Neural cell (in vitro differentiated cells): Measurements from ENCODE around the gene ROBO1.

Source experiments
- EP300 ChIP-seq: fragments of 450-650 bp; conservative IDR thresholded peaks from 2 replicates; pipeline ENCODE4 v1.6.1; 2014; ENCODE audit warnings: antibody characterized with exemption, mild to moderate bottlenecking, moderate library complexity; ENCODE audit not compliant: poor library complexity, severe bottlenecking
- EZH2 ChIP-seq: fragments of 200-600, 300-800 bp; shearing (Covaris generic), sonication (generic); IDR thresholded peaks from 2 replicates; pipeline ENCODE4 v1.6.1; 2014; ENCODE audit warnings: antibody characterized with exemption, low read length, borderline replicate concordance, mild to moderate bottlenecking; ENCODE audit not compliant: insufficient read depth, poor library complexity, severe bottlenecking
- MXI1 ChIP-seq: fragments of 450-650 bp; conservative IDR thresholded peaks from 2 replicates; pipeline ENCODE4 v1.6.1; 2014; ENCODE audit warnings: antibody characterized with exemption, mild to moderate bottlenecking; ENCODE audit not compliant: poor library complexity, severe bottlenecking
- POLR2AphosphoS5 ChIP-seq: IDR thresholded peaks from 2 replicates; pipeline ENCODE4 v1.6.1; 2012
- RAD21 ChIP-seq: fragments of 450-650 bp; conservative IDR thresholded peaks from 2 replicates; pipeline ENCODE4 v1.6.1; 2014; ENCODE audit warnings: antibody characterized with exemption, mild to moderate bottlenecking, moderate library complexity
- SMC3 ChIP-seq: fragments of 450-650 bp; conservative IDR thresholded peaks from 2 replicates; pipeline ENCODE4 v1.6.1; 2014; ENCODE audit warnings: antibody characterized with exemption, mild to moderate bottlenecking, moderate library complexity; ENCODE audit not compliant: poor library complexity
- TAF1 ChIP-seq: IDR thresholded peaks from 2 replicates; pipeline ENCODE4 v1.6.1; 2012; ENCODE audit warnings: low read depth
- TF ChIP-seq, protein P1 (sequence below): fragments of 450-650 bp; IDR thresholded peaks from 2 replicates; pipeline ENCODE4 v1.5.1; 2014; ENCODE audit warnings: antibody characterized with exemption, mild to moderate bottlenecking, moderate library complexity; ENCODE audit not compliant: poor library complexity, severe bottlenecking
- TF ChIP-seq, protein P2 (sequence below): IDR thresholded peaks from 2 replicates; pipeline ENCODE4 v1.6.1; 2012; ENCODE audit warnings: borderline replicate concordance

- TF ChIP-seq EZH2 (no peak), TAF1 (no peak), EP300 (no peak), POLR2AphosphoS5 (no peak), RAD21 (no peak), MXI1 (no peak), SMC3 (no peak)
- TF ChIP-seq, protein P1, sequence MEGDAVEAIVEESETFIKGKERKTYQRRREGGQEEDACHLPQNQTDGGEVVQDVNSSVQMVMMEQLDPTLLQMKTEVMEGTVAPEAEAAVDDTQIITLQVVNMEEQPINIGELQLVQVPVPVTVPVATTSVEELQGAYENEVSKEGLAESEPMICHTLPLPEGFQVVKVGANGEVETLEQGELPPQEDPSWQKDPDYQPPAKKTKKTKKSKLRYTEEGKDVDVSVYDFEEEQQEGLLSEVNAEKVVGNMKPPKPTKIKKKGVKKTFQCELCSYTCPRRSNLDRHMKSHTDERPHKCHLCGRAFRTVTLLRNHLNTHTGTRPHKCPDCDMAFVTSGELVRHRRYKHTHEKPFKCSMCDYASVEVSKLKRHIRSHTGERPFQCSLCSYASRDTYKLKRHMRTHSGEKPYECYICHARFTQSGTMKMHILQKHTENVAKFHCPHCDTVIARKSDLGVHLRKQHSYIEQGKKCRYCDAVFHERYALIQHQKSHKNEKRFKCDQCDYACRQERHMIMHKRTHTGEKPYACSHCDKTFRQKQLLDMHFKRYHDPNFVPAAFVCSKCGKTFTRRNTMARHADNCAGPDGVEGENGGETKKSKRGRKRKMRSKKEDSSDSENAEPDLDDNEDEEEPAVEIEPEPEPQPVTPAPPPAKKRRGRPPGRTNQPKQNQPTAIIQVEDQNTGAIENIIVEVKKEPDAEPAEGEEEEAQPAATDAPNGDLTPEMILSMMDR: no peak
- TF ChIP-seq, protein P2, sequence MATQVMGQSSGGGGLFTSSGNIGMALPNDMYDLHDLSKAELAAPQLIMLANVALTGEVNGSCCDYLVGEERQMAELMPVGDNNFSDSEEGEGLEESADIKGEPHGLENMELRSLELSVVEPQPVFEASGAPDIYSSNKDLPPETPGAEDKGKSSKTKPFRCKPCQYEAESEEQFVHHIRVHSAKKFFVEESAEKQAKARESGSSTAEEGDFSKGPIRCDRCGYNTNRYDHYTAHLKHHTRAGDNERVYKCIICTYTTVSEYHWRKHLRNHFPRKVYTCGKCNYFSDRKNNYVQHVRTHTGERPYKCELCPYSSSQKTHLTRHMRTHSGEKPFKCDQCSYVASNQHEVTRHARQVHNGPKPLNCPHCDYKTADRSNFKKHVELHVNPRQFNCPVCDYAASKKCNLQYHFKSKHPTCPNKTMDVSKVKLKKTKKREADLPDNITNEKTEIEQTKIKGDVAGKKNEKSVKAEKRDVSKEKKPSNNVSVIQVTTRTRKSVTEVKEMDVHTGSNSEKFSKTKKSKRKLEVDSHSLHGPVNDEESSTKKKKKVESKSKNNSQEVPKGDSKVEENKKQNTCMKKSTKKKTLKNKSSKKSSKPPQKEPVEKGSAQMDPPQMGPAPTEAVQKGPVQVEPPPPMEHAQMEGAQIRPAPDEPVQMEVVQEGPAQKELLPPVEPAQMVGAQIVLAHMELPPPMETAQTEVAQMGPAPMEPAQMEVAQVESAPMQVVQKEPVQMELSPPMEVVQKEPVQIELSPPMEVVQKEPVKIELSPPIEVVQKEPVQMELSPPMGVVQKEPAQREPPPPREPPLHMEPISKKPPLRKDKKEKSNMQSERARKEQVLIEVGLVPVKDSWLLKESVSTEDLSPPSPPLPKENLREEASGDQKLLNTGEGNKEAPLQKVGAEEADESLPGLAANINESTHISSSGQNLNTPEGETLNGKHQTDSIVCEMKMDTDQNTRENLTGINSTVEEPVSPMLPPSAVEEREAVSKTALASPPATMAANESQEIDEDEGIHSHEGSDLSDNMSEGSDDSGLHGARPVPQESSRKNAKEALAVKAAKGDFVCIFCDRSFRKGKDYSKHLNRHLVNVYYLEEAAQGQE: no peak
Measured at GRCh38 chr3:78606756-78607155, 1161.0 kb downstream of the ROBO1 start.
